Spleen (tissue), 13 donors: ENCODE measurements around the gene TAS2R13. TPM values are rescaled to one million over a fixed set of nuclear protein-coding genes. Genes with fewer than 3 reads are reported as not detected.

Experiments used
- DNase-seq: peaks from one replicate; pipeline ENCODE4 v3.0.0-alpha.2; 2020
- H3K27ac ChIP-seq, 8 donors: fragments of 200-600 bp; sonication (generic) in 7 of 8; 1 replicate in 4 of 8; 2 replicates in 4 of 8; pipeline versions ENCODE4 v1.5.0 to v1.8.0; 2016 to 2021; ENCODE audit warnings: inconsistent platforms in 4 of 8, mild to moderate bottlenecking in 4 of 8, moderate library complexity in 1 of 8
- H3K27me3 ChIP-seq, 7 donors: fragments of 200-600 bp; sonication (generic) in 6 of 7; replicated peaks in 1 of 7; 1 replicate in 4 of 7; 2 replicates in 3 of 7; pipeline versions ENCODE4 v1.5.0 to v1.8.0; 2016 to 2021; ENCODE audit warnings: inconsistent platforms in 3 of 7, mild to moderate bottlenecking in 1 of 7
- H3K36me3 ChIP-seq, 6 donors: fragments of 200-600 bp; sonication (generic) in 5 of 6; 1 replicate in 4 of 6; 2 replicates in 2 of 6; pipeline versions ENCODE4 v1.5.0 to v1.8.0; 2016 to 2021; ENCODE audit warnings: inconsistent platforms in 2 of 6
- H3K4me1 ChIP-seq, 6 donors: fragments of 200-600 bp; sonication (generic) in 5 of 6; 1 replicate in 3 of 6; 2 replicates in 3 of 6; pipeline versions ENCODE4 v1.5.0 to v1.8.0; 2016 to 2021; ENCODE audit warnings: inconsistent platforms in 3 of 6
- H3K4me3 ChIP-seq, 8 donors: fragments of 200-600 bp; sonication (generic) in 7 of 8; 1 replicate in 4 of 8; 2 replicates in 4 of 8; pipeline versions ENCODE4 v1.5.0 to v1.8.0; 2016 to 2021; ENCODE audit warnings: inconsistent platforms in 4 of 8, mild to moderate bottlenecking in 4 of 8, moderate library complexity in 2 of 8
- H3K9me3 ChIP-seq, 8 donors: fragments of 200-600 bp; sonication (generic) in 7 of 8; 1 replicate in 4 of 8; 2 replicates in 4 of 8; pipeline versions ENCODE4 v1.5.0 to v1.8.0; 2016 to 2021; ENCODE audit warnings: inconsistent platforms in 4 of 8
- CTCF ChIP-seq, 11 experiments: fragments of 200-600 bp in 7 of 11; fragments of 450-650 bp in 4 of 11; sonication (generic) in 4 of 11; IDR thresholded peaks in 8 of 11; conservative IDR thresholded peaks in 3 of 11; 1 replicate in 7 of 11; 2 replicates in 4 of 11; pipeline versions ENCODE4 v1.4.0 to v1.8.0; 2016 to 2021; ENCODE audit warnings: antibody characterized with exemption in 11 of 11, inconsistent platforms in 4 of 11, mild to moderate bottlenecking in 1 of 11
- POLR2A ChIP-seq, 3 donors: fragments of 450-650 bp; IDR thresholded peaks; one replicate each; pipeline ENCODE4 v1.5.1; 2017; ENCODE audit warnings: antibody characterized with exemption in 3 of 3, mild to moderate bottlenecking in 1 of 3
- POLR2AphosphoS5 ChIP-seq, 3 donors: sonication (generic); formaldehyde crosslinking; IDR thresholded peaks; one replicate each; pipeline ENCODE4 v1.5.1; 2017; ENCODE audit warnings: antibody characterized with exemption in 3 of 3
- WGBS, 5 donors: extraction: QIAGEN DNeasy Blood & Tissue Kit in 3 of 5; methylation state at CpG; one replicate each; pipeline versions ENCODE4 v1.1.5 to v1.1.7; 2013 to 2018; 5-methylcytosine and 5-hydroxymethylcytosine counted together
- intact Hi-C: fragments of 100-400 bp; cut with DNase I; formaldehyde crosslinking; loops from one replicate; pipeline ENCODE4 v1.15.0; 2023; ENCODE audit warnings: low total_unique reads
- long read RNA-seq, 2 donors: transcript quantifications; one replicate each; lab custom pipeline, GENCODE V29; 2026
- polyA plus RNA-seq, 3 donors: library from polyadenylated mRNA; stranded (reverse); fragments of 200-250 nt; gene quantifications; one replicate each; pipeline ENCODE4 v1.2.1, GENCODE V29; 2013
- total RNA-seq, 7 donors: library from RNA; depleted of rRNA in 3 of 7; stranded (reverse); fragments of >200 nt in 3 of 7; fragmentation: NEBNext Ultra II Directional in 4 of 7; extraction: Animal tissue kit (Norgen Biotek cat#: 25700) in 4 of 7; gene quantifications; one replicate each; pipeline versions ENCODE4 v1.1.0 to v1.2.1, GENCODE V29; 2016 to 2021
- donor health status: healthy with polysubstance abuse.
- donor health status: DM: no; HTN: no; CAD: no; lungs with moderate emphysema.
- donor health status: DM: no; HTN: no; CAD: no.
- donor health status: Bipolar disorder and iron deficiency.
- donor health status: healthy.
- donor health status: DM: no; HTN: no; CAD: no.
- donor health status: DM: yes; HTN: yes; CAD: no.

Gene TAS2R13
- total RNA-seq (1 to 10 TPM; 2.1 to 8.7 (median 4.3) TPM), polyA plus RNA-seq (under 1 TPM in 1 of 3 donors, not detected in 2; 0.06 TPM)
- long read RNA-seq, donor 1: 0 reads
- long read RNA-seq, donor 2: 0 reads

GRCh38 chr12:10909462-10909861, at the start of gene TAS2R13:
Gene TAS2R13 (minus strand): TSS chr12:10909562. CDS start chr12:10909298, 264 bp downstream.
- 93 to 97% (median 94%) methylated on average over 1 of the region's 1 CpG for WGBS, 5 donors
- intact Hi-C loops: no loop called here
- Histone ChIP-seq H3K9me3 (peaks cover 0 to 26% (median 22%) of the 10 kb centered on the region in 8 donors), H3K36me3 (peaks cover 0 to 7% (median 0%) of the 10 kb centered on the region in 6 donors), H3K27ac (no peak within 1 kb of the TSS), H3K4me3 (no peak within 1 kb of the TSS), H3K27me3 (no peaks in the 10 kb centered on the region), H3K4me1 (no peaks in the 10 kb centered on the region)
- TF ChIP-seq CTCF (IDR thresholded peaks at IDR 0.05 in 8 of 11, conservative IDR thresholded peaks at IDR 0.05 in 3 of 11): no peak
- TF ChIP-seq POLR2AphosphoS5 (IDR thresholded peaks at IDR 0.05): no peak
- TF ChIP-seq POLR2A (IDR thresholded peaks at IDR 0.05): no peak
- DNase-seq: no peak

- H3K36me3 ChIP-seq: no peaks in the 10 kb centered on the region
- TF ChIP-seq POLR2A (IDR thresholded peaks at IDR 0.05) (no peak), POLR2AphosphoS5 (IDR thresholded peaks at IDR 0.05) (no peak), CTCF (IDR thresholded peaks at IDR 0.05 in 8 of 11, conservative IDR thresholded peaks at IDR 0.05 in 3 of 11) (no peak)
- intact Hi-C loops: no loop called here
Measured at GRCh38 chr12:10957741-10958140, 48.4 kb upstream of the TAS2R13 start.

GRCh38 chr12:10956085-10956484, 46.7 kb upstream of the TAS2R13 start:
- Histone ChIP-seq H3K9me3 (peaks cover 0 to 32% (median 10%) of the 10 kb centered on the region in 8 donors), H3K27ac (no peak overlapping the region), H3K4me1 (peaks cover 0 to 16% (median 0%) of the 10 kb centered on the region in 6 donors), H3K27me3 (no peaks in the 10 kb centered on the region), H3K4me3 (no peak overlapping the region), H3K36me3 (no peaks in the 10 kb centered on the region)
- intact Hi-C loops: no loop called here
- TF ChIP-seq POLR2AphosphoS5 (IDR thresholded peaks at IDR 0.05) (no peak), CTCF (IDR thresholded peaks at IDR 0.05 in 8 of 11, conservative IDR thresholded peaks at IDR 0.05 in 3 of 11) (no peak), POLR2A (IDR thresholded peaks at IDR 0.05) (no peak)
- DNase-seq: no peak

More at GRCh38 chr12:10957741-10958140, 48.4 kb upstream of the TAS2R13 start:
- Histone ChIP-seq H3K9me3 (peaks cover 0 to 32% (median 10%) of the 10 kb centered on the region in 8 donors), H3K27me3 (no peaks in the 10 kb centered on the region), H3K27ac (no peak overlapping the region), H3K4me1 (peaks cover 0 to 18% (median 0%) of the 10 kb centered on the region in 6 donors), H3K4me3 (no peak overlapping the region)
- no peak for DNase-seq

- Histone ChIP-seq H3K36me3 (peaks cover 0 to 6% (median 3%) of the 10 kb centered on the region in 6 donors), H3K9me3 (peaks cover 0 to 38% (median 12%) of the 10 kb centered on the region in 8 donors), H3K4me1 (no peaks in the 10 kb centered on the region), H3K4me3 (no peak overlapping the region), H3K27ac (no peak overlapping the region), H3K27me3 (no peaks in the 10 kb centered on the region)
- 89 to 100% (median 97%) methylated on average over 4 of the region's 4 CpGs for WGBS, 5 donors
- no peak for DNase-seq
- intact Hi-C loops: no loop called here
- TF ChIP-seq CTCF (IDR thresholded peaks at IDR 0.05 in 8 of 11, conservative IDR thresholded peaks at IDR 0.05 in 3 of 11) (no peak), POLR2A (IDR thresholded peaks at IDR 0.05) (no peak), POLR2AphosphoS5 (IDR thresholded peaks at IDR 0.05) (no peak)
Measured at GRCh38 chr12:10952645-10953044, 43.3 kb upstream of the TAS2R13 start.
